A549 (cell line): Measurements from ENCODE around the gene THSD7A. TPM values are rescaled to one million over a fixed set of nuclear protein-coding genes. Genes with fewer than 3 reads are reported as not detected.

Source experiments
- ATAC-seq, 2 experiments: fragments of 200-7000 bp in 1 of 2; fragments of >200 bp in 1 of 2; cut with Nextera tagmentation in 1 of 2; cut with Tn5 transposase in 1 of 2; 3 replicates each; pipeline versions ENCODE4 v1.8.0 to v1.9.1; 2018 to 2020; ENCODE audit warnings: mild to moderate bottlenecking in 1 of 2, moderate library complexity in 1 of 2
- CTCF ChIA-PET: fragments of 300-600 bp; sonication (Branson Sonifier 250); formaldehyde crosslinking; extraction: SDS; loops from one replicate; lab custom pipeline; 2021; ENCODE audit warnings: antibody characterized with exemption, inconsistent platforms; lab: Yijun Ruan, JAX
- POLR2A ChIA-PET: fragments of 350-600 bp; formaldehyde crosslinking; extraction: SDS; loops from one replicate; lab custom pipeline; 2021; ENCODE audit warnings: antibody characterized with exemption, inconsistent platforms; lab: Yijun Ruan, JAX
- DNase-seq, 2 experiments: peaks; one replicate each; pipeline versions ENCODE4 v3.0.0 to v3.0.0-alpha.2; 2011 to 2016; ENCODE audit warnings: low read depth in 1 of 2, low spot score in 1 of 2
- FAIRE-seq: peaks from 2 replicates; lab custom pipeline; 2011; peaks lifted over from hg19 to GRCh38; lab: Jason Lieb, UNC
- H3K27ac ChIP-seq, 2 experiments: fragments of >200 bp; sonication (Bioruptor Twin); formaldehyde crosslinking; 3 replicates each; pipeline ENCODE4 v1.5.1; 2016 to 2017
- H3K4me1 ChIP-seq: fragments of >200 bp; sonication (Bioruptor Twin); formaldehyde crosslinking; 3 replicates; pipeline ENCODE4 v1.6.1; 2016
- H3K4me2 ChIP-seq: fragments of >200 bp; sonication (Bioruptor Twin); formaldehyde crosslinking; 3 replicates; pipeline ENCODE4 v1.6.1; 2016
- H3K4me3 ChIP-seq: fragments of >200 bp; sonication (Bioruptor Twin); formaldehyde crosslinking; 3 replicates; pipeline ENCODE4 v1.5.1; 2016
- H3K9me3 ChIP-seq: fragments of >200 bp; sonication (Bioruptor Twin); formaldehyde crosslinking; 3 replicates; pipeline ENCODE4 v1.6.1; 2016
- CBX8 ChIP-seq: fragments of 200-600 bp; sonication (generic); IDR thresholded peaks from 2 replicates; pipeline ENCODE4 v1.6.1; 2016
- CEBPB ChIP-seq, 2 experiments: fragments of >200 bp in 1 of 2; sonication (Bioruptor Twin) in 1 of 2; formaldehyde crosslinking in 1 of 2; IDR thresholded peaks; 2 replicates each; pipeline ENCODE4 v1.6.1; 2012 to 2016
- CHD2 ChIP-seq: fragments of 150-350 bp; IDR thresholded peaks from 2 replicates; pipeline ENCODE4 v1.6.1; 2014; ENCODE audit warnings: low read length; ENCODE audit not compliant: partially characterized antibody
- CTCF ChIP-seq: fragments of >200 bp; sonication (Bioruptor Twin); formaldehyde crosslinking; IDR thresholded peaks from 3 replicates; pipeline ENCODE4 v1.5.1; 2016
- E2F6 ChIP-seq: IDR thresholded peaks from 2 replicates; pipeline ENCODE4 v1.6.1; 2012; ENCODE audit warnings: low read depth, borderline replicate concordance
- EHMT2 ChIP-seq: fragments of 200-600 bp; sonication (generic); IDR thresholded peaks from 2 replicates; pipeline ENCODE4 v1.6.1; 2016; ENCODE audit warnings: antibody characterized with exemption, low read depth, mild to moderate bottlenecking, moderate library complexity
- GATA3 ChIP-seq: IDR thresholded peaks from 2 replicates; pipeline ENCODE4 v1.6.1; 2012; ENCODE audit warnings: borderline replicate concordance
- HDAC2 ChIP-seq: fragments of 200-600 bp; sonication (generic); IDR thresholded peaks from 2 replicates; pipeline ENCODE4 v1.6.1; 2016
- MYC ChIP-seq: IDR thresholded peaks from 2 replicates; pipeline ENCODE4 v1.6.1; 2012; ENCODE audit warnings: mild to moderate bottlenecking, inconsistent platforms, low read length, improper control_type of control experiment, borderline replicate concordance
- NFE2L2 ChIP-seq: fragments of 150-350 bp; conservative IDR thresholded peaks from 2 replicates; pipeline ENCODE4 v1.6.1; 2014; ENCODE audit warnings: low read length
- NR3C1 ChIP-seq: fragments of >200 bp; sonication (Bioruptor Twin); formaldehyde crosslinking; IDR thresholded peaks from 3 replicates; pipeline ENCODE4 v1.6.1; 2017
- POLR2AphosphoS2 ChIP-seq: conservative IDR thresholded peaks from 2 replicates; pipeline ENCODE4 v1.6.1; 2012; ENCODE audit warnings: low read length, improper control_type of control experiment, inconsistent platforms
- TP53 ChIP-seq: fragments of 250-450 bp; sonication (Bioruptor Pico); IDR thresholded peaks from 2 replicates; pipeline ENCODE4 v1.5.0; 2021; ENCODE audit warnings: mild to moderate bottlenecking, moderate library complexity
- ZC3H11A ChIP-seq: fragments of 450-650 bp; IDR thresholded peaks from 2 replicates; pipeline ENCODE4 v1.6.1; 2014; ENCODE audit warnings: antibody characterized with exemption, mild to moderate bottlenecking
- ZFP36 ChIP-seq: fragments of 450-650 bp; IDR thresholded peaks from 2 replicates; pipeline ENCODE4 v1.6.1; 2014; ENCODE audit warnings: borderline replicate concordance; ENCODE audit not compliant: partially characterized antibody
- ZNF302 ChIP-seq: fragments of 250-450 bp; sonication (Bioruptor Pico); IDR thresholded peaks from 2 replicates; pipeline ENCODE4 v1.9.0; 2021; ENCODE audit warnings: inconsistent platforms, mild to moderate bottlenecking, moderate library complexity
- polyA plus RNA-seq, 4 experiments: library from polyadenylated mRNA; depleted of rRNA in 3 of 4; stranded (reverse); fragments of >200 nt; fragmentation: RNase III in 1 of 4; extraction: RNeasy Plus Mini Kit Qiagen cat#74134 plus additional on column Dnase treatment in 1 of 4; gene quantifications; 2 replicates in 3 of 4; 3 replicates in 1 of 4; pipeline ENCODE4 v1.2.3, GENCODE V29; 2011 to 2017
- TF ChIP-seq, protein P1 (sequence below): fragments of >200 bp; sonication (Bioruptor Twin); formaldehyde crosslinking; IDR thresholded peaks from 2 replicates; pipeline ENCODE4 v1.6.1; 2016
- TF ChIP-seq, protein P2 (sequence below): fragments of 250-450 bp; sonication (Bioruptor Pico); IDR thresholded peaks from 2 replicates; pipeline ENCODE4 v1.5.0; 2021; ENCODE audit warnings: mild to moderate bottlenecking, moderate library complexity, borderline replicate concordance
- TF ChIP-seq, protein P3 (sequence below): IDR thresholded peaks from 2 replicates; pipeline ENCODE4 v1.6.1; 2012
- TF ChIP-seq, protein P4 (sequence below): fragments of 200-600 bp; sonication (generic); IDR thresholded peaks from 2 replicates; pipeline ENCODE4 v1.6.1; 2016; ENCODE audit warnings: antibody characterized with exemption, mild to moderate bottlenecking, moderate library complexity

The THSD7A gene
- polyA plus RNA-seq, 2 of the 4 experiments (the other 2 are of a cell fraction) = 5.7 to 11.8 TPM

GRCh38 chr7:11601761-11602160 is 230.2 kb downstream of the THSD7A start:
- no peaks in the 10 kb centered on the region for H3K9me3 ChIP-seq
- FAIRE-seq (no peak), DNase-seq (no peak), ATAC-seq (no peak)
- TF ChIP-seq CBX8 (no peak), MYC (no peak), EHMT2 (no peak), ZFP36 (no peak), ZNF302 (CRISPR knock-in tag) (no peak), NFE2L2 (no peak), TP53 (CRISPR knock-in tag) (no peak), GATA3 (no peak), NR3C1 (no peak), CHD2 (no peak), E2F6 (no peak), CEBPB (IDR thresholded peaks at IDR 0.05) (no peak), ZC3H11A (no peak), HDAC2 (no peak), POLR2AphosphoS2 (no peak), CTCF (no peak)
- TF ChIP-seq, protein P1, sequence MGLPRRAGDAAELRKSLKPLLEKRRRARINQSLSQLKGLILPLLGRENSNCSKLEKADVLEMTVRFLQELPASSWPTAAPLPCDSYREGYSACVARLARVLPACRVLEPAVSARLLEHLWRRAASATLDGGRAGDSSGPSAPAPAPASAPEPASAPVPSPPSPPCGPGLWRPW = no peak
- TF ChIP-seq, protein P2, sequence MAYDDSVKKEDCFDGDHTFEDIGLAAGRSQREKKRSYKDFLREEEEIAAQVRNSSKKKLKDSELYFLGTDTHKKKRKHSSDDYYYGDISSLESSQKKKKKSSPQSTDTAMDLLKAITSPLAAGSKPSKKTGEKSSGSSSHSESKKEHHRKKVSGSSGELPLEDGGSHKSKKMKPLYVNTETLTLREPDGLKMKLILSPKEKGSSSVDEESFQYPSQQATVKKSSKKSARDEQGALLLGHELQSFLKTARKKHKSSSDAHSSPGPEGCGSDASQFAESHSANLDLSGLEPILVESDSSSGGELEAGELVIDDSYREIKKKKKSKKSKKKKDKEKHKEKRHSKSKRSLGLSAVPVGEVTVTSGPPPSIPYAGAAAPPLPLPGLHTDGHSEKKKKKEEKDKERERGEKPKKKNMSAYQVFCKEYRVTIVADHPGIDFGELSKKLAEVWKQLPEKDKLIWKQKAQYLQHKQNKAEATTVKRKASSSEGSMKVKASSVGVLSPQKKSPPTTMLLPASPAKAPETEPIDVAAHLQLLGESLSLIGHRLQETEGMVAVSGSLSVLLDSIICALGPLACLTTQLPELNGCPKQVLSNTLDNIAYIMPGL (CRISPR knock-in tag) = no peak
- TF ChIP-seq, protein P3, sequence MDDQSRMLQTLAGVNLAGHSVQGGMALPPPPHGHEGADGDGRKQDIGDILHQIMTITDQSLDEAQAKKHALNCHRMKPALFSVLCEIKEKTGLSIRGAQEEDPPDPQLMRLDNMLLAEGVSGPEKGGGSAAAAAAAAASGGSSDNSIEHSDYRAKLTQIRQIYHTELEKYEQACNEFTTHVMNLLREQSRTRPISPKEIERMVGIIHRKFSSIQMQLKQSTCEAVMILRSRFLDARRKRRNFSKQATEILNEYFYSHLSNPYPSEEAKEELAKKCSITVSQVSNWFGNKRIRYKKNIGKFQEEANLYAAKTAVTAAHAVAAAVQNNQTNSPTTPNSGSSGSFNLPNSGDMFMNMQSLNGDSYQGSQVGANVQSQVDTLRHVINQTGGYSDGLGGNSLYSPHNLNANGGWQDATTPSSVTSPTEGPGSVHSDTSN = no peak
- TF ChIP-seq, protein P4, sequence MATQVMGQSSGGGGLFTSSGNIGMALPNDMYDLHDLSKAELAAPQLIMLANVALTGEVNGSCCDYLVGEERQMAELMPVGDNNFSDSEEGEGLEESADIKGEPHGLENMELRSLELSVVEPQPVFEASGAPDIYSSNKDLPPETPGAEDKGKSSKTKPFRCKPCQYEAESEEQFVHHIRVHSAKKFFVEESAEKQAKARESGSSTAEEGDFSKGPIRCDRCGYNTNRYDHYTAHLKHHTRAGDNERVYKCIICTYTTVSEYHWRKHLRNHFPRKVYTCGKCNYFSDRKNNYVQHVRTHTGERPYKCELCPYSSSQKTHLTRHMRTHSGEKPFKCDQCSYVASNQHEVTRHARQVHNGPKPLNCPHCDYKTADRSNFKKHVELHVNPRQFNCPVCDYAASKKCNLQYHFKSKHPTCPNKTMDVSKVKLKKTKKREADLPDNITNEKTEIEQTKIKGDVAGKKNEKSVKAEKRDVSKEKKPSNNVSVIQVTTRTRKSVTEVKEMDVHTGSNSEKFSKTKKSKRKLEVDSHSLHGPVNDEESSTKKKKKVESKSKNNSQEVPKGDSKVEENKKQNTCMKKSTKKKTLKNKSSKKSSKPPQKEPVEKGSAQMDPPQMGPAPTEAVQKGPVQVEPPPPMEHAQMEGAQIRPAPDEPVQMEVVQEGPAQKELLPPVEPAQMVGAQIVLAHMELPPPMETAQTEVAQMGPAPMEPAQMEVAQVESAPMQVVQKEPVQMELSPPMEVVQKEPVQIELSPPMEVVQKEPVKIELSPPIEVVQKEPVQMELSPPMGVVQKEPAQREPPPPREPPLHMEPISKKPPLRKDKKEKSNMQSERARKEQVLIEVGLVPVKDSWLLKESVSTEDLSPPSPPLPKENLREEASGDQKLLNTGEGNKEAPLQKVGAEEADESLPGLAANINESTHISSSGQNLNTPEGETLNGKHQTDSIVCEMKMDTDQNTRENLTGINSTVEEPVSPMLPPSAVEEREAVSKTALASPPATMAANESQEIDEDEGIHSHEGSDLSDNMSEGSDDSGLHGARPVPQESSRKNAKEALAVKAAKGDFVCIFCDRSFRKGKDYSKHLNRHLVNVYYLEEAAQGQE = no peak
- H3K4me2 ChIP-seq = no peak overlapping the region
- H3K27ac ChIP-seq = no peak overlapping the region
- ChIA-PET CTCF (no interaction called here), POLR2A (no interaction called here)
- no peak overlapping the region for H3K4me3 ChIP-seq
- peaks cover 18% of the 10 kb centered on the region for H3K4me1 ChIP-seq
